HepG2 (cell line): ENCODE measurements around the gene GNG4. TPM values are rescaled to one million over a fixed set of nuclear protein-coding genes. Genes with fewer than 3 reads are reported as not detected.

Experiments
- CTCF ChIP-seq: sonication (generic); formaldehyde crosslinking; IDR thresholded peaks from 2 replicates; pipeline ENCODE4 v1.5.0; 2020; ENCODE audit warnings: mild to moderate bottlenecking, missing genetic modification reagents, moderate library complexity
- HMGXB3 ChIP-seq: sonication (generic); formaldehyde crosslinking; IDR thresholded peaks from 2 replicates; pipeline ENCODE4 v1.4.0; 2020; ENCODE audit warnings: missing genetic modification reagents, borderline replicate concordance
- YEATS2 ChIP-seq: sonication (generic); formaldehyde crosslinking; IDR thresholded peaks from 2 replicates; pipeline ENCODE4 v1.4.0; 2020; ENCODE audit warnings: missing genetic modification reagents, borderline replicate concordance
- ZNF770 ChIP-seq: sonication (generic); formaldehyde crosslinking; IDR thresholded peaks from 2 replicates; pipeline ENCODE4 v1.5.0; 2020; ENCODE audit warnings: mild to moderate bottlenecking, missing genetic modification reagents
- ZSCAN21 ChIP-seq: sonication (generic); formaldehyde crosslinking; IDR thresholded peaks from 2 replicates; pipeline ENCODE4 v1.8.0; 2022; ENCODE audit warnings: mild to moderate bottlenecking, missing genetic modification reagents, moderate library complexity, borderline replicate concordance
- polyA plus RNA-seq, 8 experiments: library from polyadenylated mRNA; depleted of rRNA in 3 of 8; stranded (reverse) in 7 of 8; unstranded in 1 of 8; fragments of >200 nt; fragmentation: Illumina TruSeq in 4 of 8; extraction: Trizol in 4 of 8; gene quantifications; 2 replicates each; pipeline versions ENCODE4 v1.2.1 to v1.2.3, GENCODE V29; 2011 to 2016; ENCODE audit warnings: low read depth in 4 of 8, missing spikeins in 1 of 8, mixed read lengths in 1 of 8; ENCODE audit not compliant: insufficient read depth in 1 of 8
- total RNA-seq, 5 experiments: library from RNA; depleted of rRNA; stranded (reverse); fragments of >200 nt; fragmentation: Illumina TruSeq; extraction: Trizol; gene quantifications; 2 replicates each; pipeline ENCODE4 v1.2.3, GENCODE V29; 2016; ENCODE audit warnings: low read depth in 1 of 5

GNG4 gene
- total and polyA plus RNA-seq, 2 of the 13 experiments (the other 11 are each of a cell fraction or from before 2014, with no cell fraction given), result 27.1 to 69.5 TPM

GRCh38 chr1:235586413-235586812, 63.2 kb downstream of the GNG4 start (continued):
- TF ChIP-seq HMGXB3 (no peak), ZNF770 (CRISPR knock-in tag) (no peak), ZSCAN21 (no peak), YEATS2 (CRISPR knock-in tag) (no peak), CTCF (CRISPR knock-in tag) (no peak)
